HEK293 (cell line): Measurements from ENCODE around the gene SERPINA1.

Experiments
- CTCF ChIA-PET: fragments of 350-600 bp; formaldehyde crosslinking; extraction: SDS; loops from one replicate; lab custom pipeline; 2021; ENCODE audit warnings: antibody characterized with exemption; lab: Yijun Ruan, JAX
- POLR2A ChIA-PET: fragments of 300-600 bp; formaldehyde crosslinking; extraction: SDS; loops from one replicate; lab custom pipeline; 2020; ENCODE audit warnings: antibody characterized with exemption, inconsistent platforms; lab: Yijun Ruan, JAX
- H3K27ac ChIP-seq: fragments of 200-500 bp; sonication (Bioruptor generic); 2 replicates; pipeline ENCODE4 v1.5.1; 2014; ENCODE audit warnings: low read depth, low read length, control low read depth, inconsistent platforms; ENCODE audit errors: extremely low read depth
- H3K36me3 ChIP-seq, 2 experiments: fragments of 200-500 bp in 1 of 2; sonication (Bioruptor generic) in 1 of 2; 1 replicate in 1 of 2; 2 replicates in 1 of 2; pipeline ENCODE4 v1.5.1; 2014 to 2017; ENCODE audit warnings: inconsistent platforms in 2 of 2, low read length in 2 of 2; ENCODE audit not compliant: control insufficient read depth in 2 of 2, insufficient read depth in 1 of 2
- H3K4me1 ChIP-seq: fragments of 200-500 bp; sonication (Bioruptor generic); 2 replicates; pipeline ENCODE4 v1.5.1; 2014; ENCODE audit warnings: mild to moderate bottlenecking, low read length, inconsistent platforms; ENCODE audit not compliant: control insufficient read depth, insufficient read depth
- H3K4me3 ChIP-seq: 2 replicates; pipeline ENCODE4 v1.5.1; 2011; ENCODE audit warnings: low read depth, mild to moderate bottlenecking, control low read depth, low read length, moderate library complexity
- H3K9me3 ChIP-seq: fragments of 200-500 bp; sonication (Bioruptor generic); 2 replicates; pipeline ENCODE4 v1.5.1; 2014; ENCODE audit warnings: low read depth, low read length, inconsistent platforms; ENCODE audit not compliant: control insufficient read depth, insufficient read depth
- GLIS2 ChIP-seq: fragments of 450-650 bp; formaldehyde crosslinking; IDR thresholded peaks from 2 replicates; pipeline ENCODE4 v1.5.1; 2016; ENCODE audit warnings: missing biosample characterization, missing genetic modification characterization
- PRDM1 ChIP-seq: fragments of 450-650 bp; formaldehyde crosslinking; IDR thresholded peaks from 2 replicates; pipeline ENCODE4; 2016; ENCODE audit warnings: missing biosample characterization, missing genetic modification characterization
- SCRT2 ChIP-seq: fragments of 450-650 bp; formaldehyde crosslinking; IDR thresholded peaks from 2 replicates; pipeline ENCODE4 v1.5.1; 2016; ENCODE audit warnings: missing biosample characterization, missing genetic modification characterization
- TCF7L2 ChIP-seq: IDR thresholded peaks from 2 replicates; pipeline ENCODE4 v1.6.1; 2011; ENCODE audit warnings: low read depth, mild to moderate bottlenecking, inconsistent platforms, low read length, moderate library complexity, borderline replicate concordance
- YY2 ChIP-seq: fragments of 450-650 bp; formaldehyde crosslinking; IDR thresholded peaks from 2 replicates; pipeline ENCODE4 v1.5.1; 2016; ENCODE audit warnings: missing biosample characterization, missing genetic modification characterization
- ZBTB26 ChIP-seq: fragments of 450-650 bp; formaldehyde crosslinking; optimal IDR thresholded peaks from 2 replicates; pipeline ENCODE3; 2016; ENCODE audit warnings: missing biosample characterization, mild to moderate bottlenecking, missing genetic modification characterization
- ZBTB7A ChIP-seq: fragments of 450-650 bp; formaldehyde crosslinking; IDR thresholded peaks from 2 replicates; pipeline ENCODE4 v1.5.1; 2016; ENCODE audit warnings: low read depth, missing biosample characterization, missing genetic modification characterization
- ZFHX2 ChIP-seq: fragments of 450-650 bp; formaldehyde crosslinking; conservative IDR thresholded peaks from 2 replicates; pipeline ENCODE4 v1.5.1; 2016; ENCODE audit warnings: missing biosample characterization, missing genetic modification characterization
- ZNF155 ChIP-seq: fragments of 450-650 bp; formaldehyde crosslinking; IDR thresholded peaks from 2 replicates; pipeline ENCODE4 v1.5.1; 2016; ENCODE audit warnings: missing biosample characterization, missing genetic modification characterization
- ZNF157 ChIP-seq: fragments of 450-650 bp; formaldehyde crosslinking; IDR thresholded peaks from 2 replicates; pipeline ENCODE4 v1.5.1; 2016; ENCODE audit warnings: missing biosample characterization, missing genetic modification characterization
- ZNF248 ChIP-seq: fragments of 450-650 bp; formaldehyde crosslinking; IDR thresholded peaks from 2 replicates; pipeline ENCODE4 v1.5.1; 2017; ENCODE audit warnings: missing biosample characterization, missing genetic modification characterization
- ZNF280C ChIP-seq: fragments of 450-650 bp; formaldehyde crosslinking; IDR thresholded peaks from 2 replicates; pipeline ENCODE4 v1.5.1; 2016; ENCODE audit warnings: missing biosample characterization, missing genetic modification characterization
- ZNF366 ChIP-seq: fragments of 450-650 bp; formaldehyde crosslinking; conservative IDR thresholded peaks from 2 replicates; pipeline ENCODE4 v1.5.1; 2016; ENCODE audit warnings: missing biosample characterization, missing genetic modification characterization
- ZNF391 ChIP-seq: fragments of 450-650 bp; formaldehyde crosslinking; IDR thresholded peaks from 2 replicates; pipeline ENCODE4 v1.5.1; 2016; ENCODE audit warnings: low read depth, missing biosample characterization, missing genetic modification characterization, borderline replicate concordance
- ZNF596 ChIP-seq: fragments of 450-650 bp; IDR thresholded peaks from 2 replicates; pipeline ENCODE4 v1.5.0; 2018; ENCODE audit warnings: missing biosample characterization, mild to moderate bottlenecking, missing genetic modification characterization, moderate library complexity
- ZNF624 ChIP-seq: fragments of 450-650 bp; formaldehyde crosslinking; IDR thresholded peaks from 2 replicates; pipeline ENCODE4 v1.5.1; 2017; ENCODE audit warnings: missing biosample characterization, missing genetic modification characterization
- ZNF626 ChIP-seq: fragments of 450-650 bp; sonication (Bioruptor Pico); formaldehyde crosslinking; IDR thresholded peaks from 2 replicates; pipeline ENCODE4 v1.5.1; 2018; ENCODE audit warnings: missing biosample characterization, missing genetic modification characterization, inconsistent platforms
- ZNF76 ChIP-seq: fragments of 450-650 bp; formaldehyde crosslinking; IDR thresholded peaks from 2 replicates; pipeline ENCODE4; 2016; ENCODE audit warnings: low read depth, missing biosample characterization, missing genetic modification characterization, borderline replicate concordance

The SERPINA1 gene

GRCh38 chr14:94392510-94392935 is 4.1 kb upstream of the SERPINA1 start (continued):
- no peak for TF ChIP-seq ZNF280C (tag by site-specific recombination)
- TF ChIP-seq ZBTB7A (tag by site-specific recombination) = no peak
- TF ChIP-seq ZNF366 = no peak
- no peak for TF ChIP-seq PRDM1 (tag by site-specific recombination)

- ChIA-PET CTCF (interaction anchor here (0.5 to 0.6 kb wide), 2 partner anchors 20 to 98 kb away, joined by 3 to 4 read pairs; no protein-coding TSS in a partner anchor), POLR2A (no interaction called here)
- H3K4me1 ChIP-seq = no peaks in the 10 kb centered on the region
- no peak overlapping the region for H3K27ac ChIP-seq
- no peak overlapping the region for H3K4me3 ChIP-seq
- no peaks in the 10 kb centered on the region for H3K9me3 ChIP-seq
- TF ChIP-seq TCF7L2 (no peak), ZNF596 (tag by site-specific recombination) (no peak), ZNF624 (no peak), GLIS2 (no peak), ZNF76 (no peak), ZNF248 (tag by site-specific recombination) (no peak), ZBTB26 (tag by site-specific recombination) (no peak), ZNF391 (no peak), ZNF626 (tag by site-specific recombination) (no peak), ZNF157 (tag by site-specific recombination) (no peak), ZNF155 (tag by site-specific recombination) (no peak)
- H3K36me3 ChIP-seq = no peaks in the 10 kb centered on the region
These were observed 3.0 kb upstream of the SERPINA1 start for GRCh38 chr14:94391281-94391975.

GRCh38 chr14:94390372-94391086 is 2.1 kb upstream of the SERPINA1 start:
- TF ChIP-seq ZFHX2 (tag by site-specific recombination) (peak; percentile 37), SCRT2 (tag by site-specific recombination) (peak; percentile 51; the same call in 1 of the 2 replicates), YY2 (tag by site-specific recombination) (no peak)
- TF ChIP-seq, all 188 proteins: peak for 2
- Histone ChIP-seq H3K27ac (no peak overlapping the region), H3K9me3 (no peaks in the 10 kb centered on the region), H3K4me1 (no peaks in the 10 kb centered on the region), H3K36me3 (no peaks in the 10 kb centered on the region), H3K4me3 (no peak overlapping the region)
- CTCF ChIA-PET = no interaction called here
- POLR2A ChIA-PET = no interaction called here
